ENCODE results near the gene FN3K.
"Not testable (repeated sequence)": the region's sequence is repeated elsewhere in the genome, so short reads cannot be mapped to it uniquely, and the experiment has no call there.

Gene FN3K

GRCh38 chr17:82775001-82775823 is 39.8 kb downstream of the FN3K start:
- DNase-seq (ENCODE audit: low spot score) = peak; percentile 71

GRCh38 chr17:82776454-82776853 is 41.0 kb downstream of the FN3K start:
- DNase-seq (ENCODE audit: low spot score) = no peak

GRCh38 chr17:82777778-82778375 is 42.5 kb downstream of the FN3K start:
- not testable (repeated sequence) for DNase-seq (ENCODE audit: low spot score)

- no peak for DNase-seq (ENCODE audit: low spot score)
Observed at GRCh38 chr17:82779541-82779940, 44.1 kb downstream of the FN3K start.

DNA sequence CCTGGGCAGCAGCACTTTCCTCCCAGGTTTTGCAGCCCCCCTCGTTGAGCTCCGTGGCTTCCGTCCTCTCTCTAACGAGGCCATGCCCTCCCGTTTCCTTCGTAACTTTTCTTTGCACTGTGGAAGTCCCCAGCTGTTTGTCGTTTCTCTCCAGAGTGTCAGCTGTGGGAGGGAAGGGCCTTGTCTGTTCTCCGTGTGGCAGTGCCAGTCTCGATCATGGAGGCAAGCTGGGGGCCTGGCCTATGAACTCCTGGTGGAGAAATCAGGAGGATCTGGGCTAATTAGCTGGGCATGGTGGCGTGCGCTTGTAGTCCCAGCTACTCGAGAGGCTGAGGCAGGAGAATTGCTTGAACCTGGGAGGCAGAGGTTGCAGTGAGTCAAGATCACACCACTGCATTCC is 44.8 kb downstream of the FN3K start:
- DNase-seq (ENCODE audit: low spot score) = no peak

DNA sequence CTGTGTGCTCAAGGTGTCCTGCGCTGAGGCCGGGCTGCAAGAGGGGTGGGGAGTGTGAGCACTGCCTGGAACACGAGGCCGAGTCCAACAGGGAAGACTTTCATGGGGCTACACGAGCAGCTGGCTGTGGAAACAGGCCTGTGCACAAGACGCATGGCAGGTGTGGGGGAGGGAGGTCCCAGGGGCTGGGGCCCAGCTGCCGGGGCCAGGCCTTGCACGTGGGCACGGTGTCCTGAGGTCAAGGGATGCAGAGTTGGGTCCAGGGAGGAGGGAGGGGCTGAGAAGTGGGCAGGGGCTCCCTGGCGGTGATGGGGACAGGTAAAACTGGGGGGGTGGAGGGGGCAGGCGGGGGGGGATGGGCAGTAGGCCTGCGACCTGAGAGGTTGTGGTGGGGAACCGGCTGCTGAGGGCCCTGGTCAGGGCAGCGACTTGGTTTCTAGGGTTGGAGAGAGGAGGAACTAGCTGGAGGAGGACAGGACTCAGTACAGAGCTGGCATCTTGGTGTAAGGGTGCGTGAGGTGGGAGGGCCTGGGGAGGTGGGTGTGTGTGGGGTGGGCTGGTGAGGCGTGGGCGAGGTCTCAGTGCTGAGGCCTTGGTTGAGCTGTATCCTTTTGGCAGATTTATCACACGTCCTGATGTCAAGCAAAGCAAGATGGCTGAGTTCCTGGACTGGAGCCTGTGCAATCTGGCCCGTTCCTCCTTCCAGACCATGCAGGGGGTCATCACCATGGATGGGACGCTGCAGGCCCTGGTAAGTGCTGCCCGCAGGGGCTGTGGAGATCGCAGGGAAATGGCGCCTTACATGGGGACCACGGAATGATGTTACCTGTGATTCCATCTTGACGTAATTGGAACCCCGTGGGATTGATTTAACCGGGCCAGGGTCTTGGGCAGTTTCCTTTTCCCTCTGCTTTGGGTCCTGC is 45.8 kb downstream of the FN3K start:
- DNase-seq (ENCODE audit: low spot score) = no peak

DNA sequence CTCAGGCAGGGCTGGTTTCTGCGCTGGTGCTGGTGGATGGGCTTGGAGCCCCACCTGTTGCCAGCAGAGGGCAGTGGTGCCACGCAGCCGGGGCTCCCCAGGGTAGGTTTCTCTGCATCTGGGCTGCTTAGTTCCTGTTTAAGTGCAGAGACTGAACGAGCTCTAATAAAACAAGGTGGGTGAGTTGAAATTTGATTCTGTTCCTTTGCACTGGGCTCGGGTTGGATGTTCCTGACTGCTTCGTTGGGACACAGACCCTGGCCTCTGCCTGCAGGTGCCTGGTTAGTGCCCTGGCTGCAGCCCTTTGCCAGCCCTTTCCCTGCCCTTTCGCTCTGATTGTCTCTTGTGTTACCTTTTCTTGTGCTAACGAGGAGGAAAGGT is 46.5 kb downstream of the FN3K start:
- DNase-seq (ENCODE audit: low spot score) = peak; percentile 82

DNA sequence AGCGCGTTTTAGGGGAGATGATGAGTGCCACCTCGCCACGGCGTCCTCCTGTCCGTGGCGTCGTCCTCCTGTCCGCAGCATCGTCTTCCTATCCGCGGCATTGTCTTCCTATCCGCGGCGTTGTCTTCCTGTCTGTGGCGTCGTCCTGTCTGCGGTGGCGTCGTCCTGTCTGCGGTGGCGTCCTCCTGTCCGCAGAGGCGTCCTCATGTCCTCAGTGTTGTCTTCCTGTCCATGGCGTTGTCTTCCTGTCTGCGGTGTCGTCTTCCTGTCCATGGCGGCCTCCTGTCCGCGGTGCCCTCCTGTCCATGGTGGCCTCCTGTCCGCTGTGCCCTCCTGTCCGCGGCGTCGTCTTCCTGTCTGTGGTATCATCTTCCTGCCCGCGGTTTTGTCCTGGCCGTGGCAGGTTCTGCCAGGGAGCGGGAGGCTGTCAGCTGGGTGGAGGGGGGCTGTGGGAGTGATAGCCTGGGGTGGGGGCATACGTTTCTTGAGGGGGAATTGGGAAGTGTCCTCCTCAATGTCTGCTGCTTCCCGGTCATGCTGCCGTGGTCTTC is 47.3 kb downstream of the FN3K start:
- no peak for DNase-seq (ENCODE audit: low spot score)

DNA sequence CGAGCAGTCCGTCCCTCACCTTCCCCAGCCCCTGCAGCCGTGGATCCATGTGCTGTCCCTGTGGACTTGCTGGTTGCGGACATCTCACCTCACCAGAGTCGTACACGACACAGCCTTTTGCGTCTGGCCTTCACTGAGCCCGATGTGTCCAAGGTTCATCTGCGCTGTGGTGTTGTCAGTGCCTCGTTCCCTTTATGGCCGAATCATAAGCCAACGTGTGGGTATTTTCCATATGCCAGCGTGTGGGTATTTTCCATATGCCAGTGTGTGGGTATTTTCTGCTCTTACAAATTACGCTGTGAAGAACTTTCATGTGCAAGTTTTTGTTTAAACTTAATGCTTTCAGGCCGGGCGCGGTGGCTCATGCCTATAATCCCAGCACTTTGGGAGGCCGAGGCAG is 48.1 kb downstream of the FN3K start:
- no peak for DNase-seq (ENCODE audit: low spot score)

DNA sequence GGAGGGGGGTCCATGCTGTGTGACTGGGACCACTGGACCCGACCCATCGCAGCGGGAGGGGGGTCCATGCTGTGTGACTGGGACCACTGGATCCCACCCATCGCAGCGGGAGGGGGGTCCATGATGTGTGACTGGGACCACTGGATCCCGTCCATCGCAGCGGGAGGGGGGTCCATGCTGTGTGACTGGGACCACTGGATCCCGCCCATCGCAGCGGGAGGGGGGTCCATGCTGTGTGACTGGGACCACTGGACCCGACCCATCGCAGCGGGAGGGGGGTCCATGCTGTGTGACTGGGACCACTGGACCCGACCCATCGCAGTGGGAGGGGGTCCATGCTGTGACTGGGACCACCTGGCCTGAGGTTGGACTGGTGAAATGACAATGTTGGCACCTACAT is 50.2 kb downstream of the FN3K start:
- not testable (repeated sequence) for DNase-seq (ENCODE audit: low spot score)

DNA sequence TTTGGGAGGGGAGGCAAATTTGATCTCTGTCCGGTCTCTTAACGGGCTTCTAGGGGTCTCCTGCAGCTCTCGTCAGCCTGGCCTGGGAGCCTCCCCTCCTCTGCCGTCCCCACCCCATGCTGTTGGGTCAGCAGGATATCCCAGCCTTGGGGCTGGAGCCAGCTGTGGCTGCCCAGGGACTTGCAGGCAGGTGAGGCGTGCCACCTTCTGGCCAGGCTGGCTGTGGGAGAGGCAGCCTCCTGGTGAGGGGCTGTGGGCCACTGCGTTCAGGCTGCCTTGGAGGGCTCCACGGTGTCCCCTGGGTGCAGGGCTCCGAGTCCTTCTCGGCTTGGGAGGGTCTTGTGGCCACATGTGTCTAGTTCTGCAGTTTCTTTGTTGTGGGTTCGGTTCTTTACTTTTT is 51.0 kb downstream of the FN3K start:
- no peak for DNase-seq (ENCODE audit: low spot score)

DNA sequence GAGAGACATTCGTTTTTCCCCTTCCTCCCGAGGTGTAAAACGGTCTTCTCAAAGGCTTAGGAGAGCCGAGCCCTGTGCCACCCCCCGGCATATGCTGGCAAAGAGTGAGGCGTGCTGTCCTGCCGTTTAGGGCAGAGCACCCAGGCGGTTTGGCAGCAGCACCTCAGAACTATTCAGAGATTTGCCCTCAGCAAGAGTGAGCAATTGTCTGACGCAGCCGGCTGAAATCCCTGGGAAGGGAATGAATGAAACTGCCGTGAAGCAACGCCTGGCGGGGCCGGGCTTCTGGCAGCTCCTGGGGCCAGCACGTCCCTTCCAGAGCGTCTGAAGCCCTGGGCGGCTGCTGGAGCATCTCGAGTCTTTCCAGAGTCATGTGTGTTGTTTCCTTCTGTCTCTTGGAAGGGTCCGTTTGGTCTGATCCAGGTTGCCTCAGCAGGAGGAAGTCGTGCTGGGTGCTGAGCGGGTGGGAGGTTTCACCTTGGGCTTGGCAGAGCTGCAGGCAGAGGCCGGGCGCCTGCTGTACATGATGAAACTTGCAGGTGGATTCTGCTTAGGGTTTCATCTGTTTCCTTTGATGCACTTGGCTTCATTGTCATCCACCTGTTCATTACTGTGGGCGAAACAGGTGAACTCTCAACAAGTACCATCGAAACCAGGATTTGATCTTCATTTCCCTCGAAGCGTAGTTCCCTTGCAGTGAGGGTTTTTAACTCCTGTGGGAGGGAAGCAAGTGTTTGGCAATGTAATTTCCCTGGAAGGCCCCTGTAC is 51.9 kb downstream of the FN3K start:
- DNase-seq (ENCODE audit: low spot score) = peak; percentile 64

GRCh38 chr17:82788206-82789001 is 53.0 kb downstream of the FN3K start:
- no peak for DNase-seq (ENCODE audit: low spot score)

GRCh38 chr17:82789051-82789592 is 53.7 kb downstream of the FN3K start:
- DNase-seq (ENCODE audit: low spot score) = no peak

DNA sequence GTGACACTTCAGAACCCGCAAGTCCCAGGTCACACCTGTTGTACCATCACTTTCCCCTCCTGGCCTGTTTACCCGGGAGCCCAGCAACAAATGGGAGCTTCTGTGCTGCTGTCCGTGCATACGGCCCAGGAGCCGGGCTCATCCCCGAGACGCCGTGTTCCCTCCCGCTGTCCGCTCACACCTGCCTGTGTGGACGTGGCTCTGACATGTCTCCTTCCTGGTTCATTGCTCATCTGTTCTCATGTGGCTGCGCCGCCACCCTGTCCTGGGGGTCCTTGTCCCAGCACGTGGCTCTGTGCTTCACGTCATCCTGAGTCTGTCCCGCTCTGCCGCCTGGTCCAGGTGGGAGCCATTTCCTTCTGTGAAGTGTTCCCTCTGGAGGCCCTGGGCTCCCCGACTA is 54.4 kb downstream of the FN3K start:
- DNase-seq (ENCODE audit: low spot score) = no peak

GRCh38 chr17:82790391-82790790 is 55.0 kb downstream of the FN3K start:
- DNase-seq (ENCODE audit: low spot score) = no peak

GRCh38 chr17:82791532-82791931 is 56.1 kb downstream of the FN3K start:
- DNase-seq (ENCODE audit: low spot score) = peak; percentile 64

DNA sequence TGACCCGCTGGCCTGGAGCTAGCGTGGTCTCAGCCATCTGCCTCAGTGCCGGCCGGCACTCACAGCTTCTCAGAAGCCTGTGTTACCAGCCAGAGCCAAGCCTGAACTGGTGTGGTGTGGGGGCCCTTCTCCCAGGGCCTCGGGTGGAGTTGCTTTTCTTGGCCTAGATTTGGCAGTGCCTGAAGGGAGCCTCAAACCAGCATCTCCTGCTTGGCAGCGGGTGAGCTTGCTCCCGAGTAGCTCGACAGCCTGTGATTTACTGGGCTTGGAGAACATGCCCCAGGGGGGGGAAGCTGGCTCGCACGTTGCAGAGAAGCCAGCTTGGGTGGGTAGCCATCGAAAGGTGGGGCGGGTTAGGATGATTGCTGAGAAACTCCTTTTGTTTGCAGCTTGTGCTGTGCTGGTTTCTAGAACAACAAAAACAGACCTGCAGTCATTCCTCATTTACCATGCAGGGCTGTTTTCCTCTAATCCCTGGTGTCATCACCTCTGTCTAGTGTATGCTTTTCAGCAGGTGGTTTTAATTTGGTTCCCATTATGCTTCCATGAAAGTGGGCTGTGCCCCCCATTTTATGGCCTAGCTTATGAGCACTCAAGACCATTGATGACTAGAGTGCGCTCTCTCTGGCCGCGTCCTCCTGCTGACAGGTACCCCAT is 58.7 kb downstream of the FN3K start:
- no peak for DNase-seq (ENCODE audit: low spot score)

DNA sequence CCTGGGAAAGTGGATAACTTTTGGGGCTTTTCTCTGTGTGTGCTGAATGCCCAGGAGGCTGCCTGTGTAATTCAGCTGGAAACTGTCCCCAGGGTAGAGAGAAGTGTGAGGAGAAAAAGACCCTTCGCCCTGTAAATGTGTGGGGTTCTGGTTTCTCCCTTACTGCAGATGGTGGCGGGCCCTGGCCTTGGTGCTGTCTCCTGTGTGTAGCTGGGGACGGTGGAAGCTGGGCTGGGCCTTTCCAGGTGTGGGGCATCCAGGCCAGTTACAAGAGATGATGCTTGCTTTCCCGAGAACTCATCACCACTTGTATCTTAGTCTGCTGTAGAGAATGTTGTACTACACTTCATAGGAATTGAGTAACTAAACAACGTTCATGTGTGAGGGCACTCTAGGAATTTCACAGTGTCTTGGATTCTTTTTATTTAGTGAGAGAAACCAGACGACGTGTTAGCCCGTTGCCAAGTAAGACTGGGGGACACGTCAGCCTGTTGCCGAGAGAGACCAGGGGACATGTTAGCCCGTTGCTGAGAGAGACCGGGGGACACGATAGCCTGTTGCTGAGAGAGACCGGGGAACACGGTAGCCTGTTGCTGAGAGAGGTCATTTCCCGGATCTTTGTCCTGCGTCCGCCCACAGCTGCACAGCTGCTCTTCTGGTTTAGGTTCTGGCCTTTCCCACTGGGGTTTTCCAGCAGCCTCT is 59.5 kb downstream of the FN3K start:
- DNase-seq (ENCODE audit: low spot score) = no peak
